Esophagus muscularis mucosa (tissue), 4 donors: ENCODE measurements around the gene C11orf68. TPM values are rescaled to one million over a fixed set of nuclear protein-coding genes. Genes with fewer than 3 reads are reported as not detected.

Source experiments
- DNase-seq: peaks from one replicate; pipeline ENCODE4 v3.0.0-alpha.2; 2017; ENCODE audit errors: extremely low spot score
- H3K27ac ChIP-seq, 4 donors: fragments of 200-600 bp; sonication (generic); replicated peaks in 1 of 4; 1 replicate in 3 of 4; 2 replicates in 1 of 4; pipeline ENCODE4 v1.5.1; 2016 to 2019; ENCODE audit warnings: mild to moderate bottlenecking in 1 of 4
- H3K27me3 ChIP-seq, 4 donors: fragments of 200-600 bp; sonication (generic); one replicate each; pipeline versions ENCODE4 v1.5.1 to v1.6.0; 2016 to 2019
- H3K36me3 ChIP-seq, 4 donors: fragments of 200-600 bp; sonication (generic); one replicate each; pipeline ENCODE4 v1.5.1; 2016 to 2019
- H3K4me1 ChIP-seq, 4 donors: fragments of 200-600 bp; sonication (generic); one replicate each; pipeline ENCODE4 v1.5.1; 2016 to 2019
- H3K4me3 ChIP-seq, 4 donors: fragments of 200-600 bp; sonication (generic); 1 replicate in 2 of 4; 2 replicates in 2 of 4; pipeline ENCODE4 v1.5.1; 2016 to 2019; ENCODE audit warnings: mild to moderate bottlenecking in 4 of 4, moderate library complexity in 1 of 4
- H3K9me3 ChIP-seq, 4 donors: fragments of 200-600 bp; sonication (generic); 1 replicate in 3 of 4; 2 replicates in 1 of 4; pipeline ENCODE4 v1.5.1; 2016 to 2019
- EP300 ChIP-seq: sonication (generic); formaldehyde crosslinking; IDR thresholded peaks from one replicate; pipeline ENCODE4 v1.6.1; 2017; ENCODE audit warnings: antibody characterized with exemption
- POLR2A ChIP-seq: fragments of 450-650 bp; IDR thresholded peaks from one replicate; pipeline ENCODE4 v1.6.1; 2017; ENCODE audit warnings: antibody characterized with exemption, moderate library complexity, mild to moderate bottlenecking, low read depth
- POLR2AphosphoS5 ChIP-seq, 2 donors: sonication (generic); formaldehyde crosslinking; IDR thresholded peaks; one replicate each; pipeline ENCODE4 v1.6.1; 2017; ENCODE audit warnings: antibody characterized with exemption in 2 of 2
- WGBS: methylation state at CpG from one replicate; pipeline ENCODE4 v1.1.5; 2018; 5-methylcytosine and 5-hydroxymethylcytosine counted together
- intact Hi-C: fragments of 100-400 bp; cut with DNase I; formaldehyde crosslinking; loops from one replicate; pipeline ENCODE4 v1.15.1; 2023
- total RNA-seq, 4 donors: library from RNA; depleted of rRNA; stranded (reverse); fragments of >200 nt; gene quantifications; one replicate each; pipeline versions ENCODE4 v1.1.0 to v1.2.1, GENCODE V29; 2016
- TF ChIP-seq, protein P1 (sequence below), 3 experiments: fragments of 200-600 bp in 2 of 3; fragments of 450-650 bp in 1 of 3; sonication (generic) in 2 of 3; IDR thresholded peaks; one replicate each; pipeline ENCODE4 v1.5.1; 2017 to 2019; ENCODE audit warnings: antibody characterized with exemption in 3 of 3, mild to moderate bottlenecking in 2 of 3, moderate library complexity in 1 of 3

Gene C11orf68
- total RNA-seq, 4 donors from 2014 or later, result 18.2 to 56.0 (median 28.0) TPM

DNA sequence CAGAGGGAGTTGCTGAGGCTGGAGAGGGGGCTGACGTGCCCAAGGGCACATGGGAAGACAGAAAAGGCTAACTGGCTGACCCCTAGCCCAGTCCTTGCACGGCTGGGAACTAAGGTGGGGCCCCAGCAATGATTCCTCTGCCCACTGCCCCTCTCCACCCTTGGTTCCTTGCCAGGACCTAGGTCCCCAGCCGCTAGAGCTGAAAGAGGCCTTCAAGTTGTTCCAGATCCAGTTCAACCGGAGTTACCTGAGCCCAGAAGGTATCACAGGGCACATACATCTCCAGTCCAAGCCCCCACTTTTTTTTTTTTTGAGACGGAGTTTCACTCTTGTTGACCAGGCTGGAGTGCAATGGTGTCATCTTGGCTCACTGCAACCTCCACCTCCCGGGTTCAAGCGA is 38.8 kb downstream of the C11orf68 start:
- intact Hi-C loops, result no loop called here
- Histone ChIP-seq H3K4me3 (no peak overlapping the region), H3K27ac (no peak overlapping the region), H3K4me1 (peaks cover 4 to 11% (median 10%) of the 10 kb centered on the region in 4 donors), H3K36me3 (peaks cover 8 to 33% (median 28%) of the 10 kb centered on the region in 4 donors), H3K27me3 (no peaks in the 10 kb centered on the region), H3K9me3 (no peaks in the 10 kb centered on the region)
- no peak for DNase-seq
- WGBS, result 86% methylated on average over 5 of the region's 7 CpGs
- TF ChIP-seq, protein P1, sequence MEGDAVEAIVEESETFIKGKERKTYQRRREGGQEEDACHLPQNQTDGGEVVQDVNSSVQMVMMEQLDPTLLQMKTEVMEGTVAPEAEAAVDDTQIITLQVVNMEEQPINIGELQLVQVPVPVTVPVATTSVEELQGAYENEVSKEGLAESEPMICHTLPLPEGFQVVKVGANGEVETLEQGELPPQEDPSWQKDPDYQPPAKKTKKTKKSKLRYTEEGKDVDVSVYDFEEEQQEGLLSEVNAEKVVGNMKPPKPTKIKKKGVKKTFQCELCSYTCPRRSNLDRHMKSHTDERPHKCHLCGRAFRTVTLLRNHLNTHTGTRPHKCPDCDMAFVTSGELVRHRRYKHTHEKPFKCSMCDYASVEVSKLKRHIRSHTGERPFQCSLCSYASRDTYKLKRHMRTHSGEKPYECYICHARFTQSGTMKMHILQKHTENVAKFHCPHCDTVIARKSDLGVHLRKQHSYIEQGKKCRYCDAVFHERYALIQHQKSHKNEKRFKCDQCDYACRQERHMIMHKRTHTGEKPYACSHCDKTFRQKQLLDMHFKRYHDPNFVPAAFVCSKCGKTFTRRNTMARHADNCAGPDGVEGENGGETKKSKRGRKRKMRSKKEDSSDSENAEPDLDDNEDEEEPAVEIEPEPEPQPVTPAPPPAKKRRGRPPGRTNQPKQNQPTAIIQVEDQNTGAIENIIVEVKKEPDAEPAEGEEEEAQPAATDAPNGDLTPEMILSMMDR (IDR thresholded peaks at IDR 0.05), result no peak
- TF ChIP-seq POLR2A, result no peak
- TF ChIP-seq POLR2AphosphoS5 (IDR thresholded peaks at IDR 0.05), result no peak
- TF ChIP-seq EP300, result no peak

DNA sequence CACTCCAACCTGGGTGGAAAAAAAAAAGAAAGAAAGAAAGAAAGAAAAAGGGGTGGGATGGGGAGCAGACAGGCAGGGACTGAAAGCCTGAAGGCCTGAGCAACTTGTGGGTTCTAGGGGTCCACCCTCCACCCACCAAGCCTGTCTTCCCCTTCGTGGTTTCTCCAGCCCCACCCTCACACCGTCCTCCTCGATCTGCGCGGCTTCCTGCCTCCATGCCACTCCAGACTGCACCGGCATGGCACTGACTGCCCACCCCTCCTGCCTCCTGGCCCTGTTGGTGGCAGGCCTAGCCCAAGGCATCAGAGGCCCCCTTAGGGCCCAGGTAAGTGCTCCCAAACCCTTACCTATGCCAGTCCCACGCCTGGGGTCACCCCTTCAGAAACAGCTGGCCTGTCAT is 39.2 kb downstream of the C11orf68 start, which contains the start of gene CTSW:
CTSW (plus strand) TSS at position 221 of the 400 bp plus-strand sequence; CDS start at position 239, 18 bp downstream.
- no peaks in the 10 kb centered on the region for H3K27me3 ChIP-seq
- 65% methylated on average over 7 of the region's 7 CpGs for WGBS
- H3K9me3 ChIP-seq, result no peaks in the 10 kb centered on the region
- DNase-seq, result no peak
- intact Hi-C loops, result no loop called here
- peaks cover 0 to 7% (median 6%) of the 10 kb centered on the region in 4 donors for H3K4me1 ChIP-seq
- no peak within 1 kb of the TSS for H3K4me3 ChIP-seq
- no peak within 1 kb of the TSS for H3K27ac ChIP-seq
- no peak for TF ChIP-seq POLR2A
- TF ChIP-seq EP300, result no peak
- peak in 1 of 2 donors; percentile 5 for TF ChIP-seq POLR2AphosphoS5 (IDR thresholded peaks at IDR 0.05)
- H3K36me3 ChIP-seq, result peaks cover 8 to 29% (median 26%) of the 10 kb centered on the region in 4 donors

DNA sequence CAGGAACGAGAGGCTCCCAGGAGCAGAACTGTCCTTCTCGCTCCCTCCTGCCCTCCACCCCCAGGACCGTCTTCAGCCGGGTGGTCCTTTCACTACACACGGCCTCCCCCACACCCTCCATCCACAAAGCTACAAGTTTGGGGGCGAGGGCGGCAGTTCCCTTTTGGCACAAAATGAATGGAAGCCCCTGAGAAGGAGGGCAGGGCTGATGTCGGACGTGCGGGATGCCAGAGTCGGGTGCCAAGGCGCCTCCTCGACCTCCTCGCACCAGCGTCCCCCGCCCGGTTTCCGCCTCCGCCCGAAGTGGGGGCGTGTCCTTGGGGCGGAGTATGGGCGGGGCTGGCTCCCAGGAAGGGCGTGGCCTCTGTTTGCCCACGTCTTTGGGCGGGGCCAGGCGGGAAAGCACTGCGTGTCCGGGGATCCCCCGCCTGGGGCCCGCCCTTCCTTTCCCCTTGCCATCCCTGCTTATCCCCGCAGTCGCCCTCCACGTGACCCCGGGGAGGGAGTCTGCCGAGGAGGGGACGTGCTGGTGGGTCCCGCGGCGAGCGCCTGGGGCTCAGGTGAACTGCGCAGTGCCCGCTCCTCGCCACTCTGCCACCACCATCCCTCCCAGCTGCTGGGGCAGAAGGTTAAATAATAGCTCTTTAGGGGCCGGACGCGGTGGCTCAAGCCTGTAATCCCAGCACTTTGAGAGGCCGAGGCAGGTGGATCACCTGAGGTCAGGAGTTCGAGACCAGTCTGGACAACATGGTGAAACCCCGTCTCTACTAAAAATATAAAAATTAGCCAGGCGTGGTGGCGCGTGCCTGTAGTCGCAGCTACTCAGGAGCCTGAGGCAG is 45.3 kb downstream of the C11orf68 start:
- Histone ChIP-seq H3K4me1 (peaks cover 26 to 46% (median 43%) of the 10 kb centered on the region in 4 donors), H3K4me3 (peak overlapping the region; percentile 64 to 83 (median 74)), H3K9me3 (no peaks in the 10 kb centered on the region), H3K36me3 (peaks cover 0 to 27% (median 17%) of the 10 kb centered on the region in 4 donors), H3K27me3 (no peaks in the 10 kb centered on the region), H3K27ac (peak overlapping the region; percentile 92 to 99 (median 96))
- TF ChIP-seq POLR2AphosphoS5 (IDR thresholded peaks at IDR 0.05) (peak; percentile 98 to 99), EP300 (no peak), POLR2A (peak; percentile 75)
- TF ChIP-seq, protein P1 (IDR thresholded peaks at IDR 0.05), result peak in 1 of 3 experiments; percentile 5
- intact Hi-C loops, result no loop called here
- WGBS, result 27% methylated on average over 16 of the region's 54 CpGs
- DNase-seq, result peak; percentile 98

DNA sequence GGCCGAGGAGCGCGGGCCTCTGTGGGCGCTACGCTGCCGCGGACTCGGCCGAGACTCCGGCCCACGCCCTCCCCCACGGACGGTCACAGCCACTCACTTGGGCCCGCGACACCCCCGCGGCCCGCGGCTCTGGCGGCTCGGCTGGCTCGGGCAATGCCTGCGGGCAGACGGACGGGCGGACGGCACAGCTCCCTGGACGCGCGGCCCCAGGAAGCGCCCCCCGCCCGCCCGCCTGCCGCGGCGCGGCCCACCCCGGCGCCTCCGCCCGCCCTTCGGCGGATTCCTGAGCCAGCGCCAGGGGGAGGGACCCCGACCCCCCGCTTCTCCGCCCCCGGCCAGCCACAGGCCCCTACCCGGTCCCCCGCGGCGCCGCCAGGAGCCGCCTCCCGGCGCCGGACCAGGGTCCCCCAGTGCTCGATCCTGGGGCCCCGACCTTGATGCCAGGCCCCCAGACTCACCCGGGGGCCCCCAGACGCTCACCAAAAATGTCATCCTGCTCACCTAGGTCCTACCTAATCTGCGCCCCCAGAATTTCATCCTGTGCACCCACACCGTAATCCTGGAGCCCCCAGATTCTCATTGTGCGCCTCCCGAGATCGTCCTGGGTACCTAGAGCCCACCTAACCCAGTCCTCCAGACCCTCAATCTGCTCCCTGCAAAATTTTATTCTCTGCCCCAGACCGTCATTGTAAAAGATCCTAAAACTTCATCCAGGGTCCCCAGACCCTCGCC is 46.1 kb downstream of the C11orf68 start, which contains the start of gene EFEMP2:
EFEMP2 (minus strand) TSS at position 215 of the 732 bp plus-strand sequence. CDS start 446 bp downstream, outside the sequence.
- intact Hi-C loops, result no loop called here
- Histone ChIP-seq H3K27ac (peak within 1 kb of the TSS; percentile 92 to 99 (median 96)), H3K4me3 (peak within 1 kb of the TSS; percentile 64 to 83 (median 74)), H3K36me3 (peaks cover 0 to 34% (median 25%) of the 10 kb centered on the region in 4 donors), H3K27me3 (no peaks in the 10 kb centered on the region), H3K9me3 (no peaks in the 10 kb centered on the region), H3K4me1 (peaks cover 26 to 54% (median 49%) of the 10 kb centered on the region in 4 donors)
- peak in 1 of 2 donors; percentile 16 for TF ChIP-seq POLR2AphosphoS5 (IDR thresholded peaks at IDR 0.05)
- TF ChIP-seq POLR2A, result no peak
- 3% methylated on average over 8 of the region's 69 CpGs for WGBS
- no peak for DNase-seq

DNA sequence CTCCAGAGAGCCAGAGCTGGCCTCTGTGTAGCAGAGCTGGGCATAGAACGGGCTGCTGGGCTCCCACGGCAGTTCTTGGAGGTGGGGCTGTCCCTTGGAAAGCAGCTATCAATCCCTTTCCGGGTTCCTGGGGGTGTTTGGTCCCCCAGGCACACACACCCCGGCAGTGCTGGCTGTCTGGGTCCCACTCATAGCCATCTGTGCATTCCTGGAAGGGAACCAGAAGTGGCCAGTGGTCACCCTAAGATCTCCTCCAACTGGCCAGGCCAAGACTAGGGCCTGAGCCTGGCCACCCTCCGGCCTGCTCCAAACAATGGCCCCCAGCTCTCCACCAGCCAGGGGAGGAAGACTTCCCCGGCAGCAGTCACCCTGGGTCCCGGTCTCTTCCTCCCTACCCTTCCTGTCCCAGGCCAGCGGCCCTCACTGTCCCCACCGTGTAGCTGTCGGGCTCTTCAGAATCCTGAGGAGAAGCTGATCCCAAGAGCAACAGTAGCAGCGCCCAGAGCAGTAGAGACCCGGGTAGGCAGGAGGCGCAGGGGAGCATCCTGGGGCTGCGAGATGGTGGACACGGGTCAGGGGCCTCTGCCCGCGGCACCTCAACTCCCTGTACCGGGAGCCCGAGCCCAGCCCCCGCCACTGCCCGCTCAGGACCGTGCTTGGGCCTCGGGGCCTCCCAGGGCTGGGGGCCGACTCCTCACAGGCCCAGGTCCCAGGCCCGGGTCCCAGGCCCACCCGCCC is 46.9 kb downstream of the C11orf68 start:
- peaks cover 0 to 42% (median 32%) of the 10 kb centered on the region in 4 donors for H3K36me3 ChIP-seq
- H3K9me3 ChIP-seq, result no peaks in the 10 kb centered on the region
- DNase-seq, result no peak
- TF ChIP-seq, protein P1 (IDR thresholded peaks at IDR 0.05), result no peak
- no peak for TF ChIP-seq POLR2AphosphoS5 (IDR thresholded peaks at IDR 0.05)
- H3K4me1 ChIP-seq, result peaks cover 26 to 62% (median 55%) of the 10 kb centered on the region in 4 donors
- peak overlapping the region; percentile 92 to 99 (median 96) for H3K27ac ChIP-seq
- H3K27me3 ChIP-seq, result no peaks in the 10 kb centered on the region
- intact Hi-C loops, result no loop called here
- H3K4me3 ChIP-seq, result peak overlapping the region; percentile 64 to 83 (median 74)
- 31% methylated on average over 20 of the region's 26 CpGs for WGBS
